GM18517 (cell line): ENCODE results near the gene CCDC148.

Experiments used
- ATAC-seq: cut with Tn5 transposase; IDR thresholded peaks from one replicate; pipeline ENCODE4 v1.9.1; 2021; ENCODE audit warnings: mild to moderate bottlenecking, moderate library complexity; ENCODE audit not compliant: unreplicated experiment

Gene CCDC148

DNA sequence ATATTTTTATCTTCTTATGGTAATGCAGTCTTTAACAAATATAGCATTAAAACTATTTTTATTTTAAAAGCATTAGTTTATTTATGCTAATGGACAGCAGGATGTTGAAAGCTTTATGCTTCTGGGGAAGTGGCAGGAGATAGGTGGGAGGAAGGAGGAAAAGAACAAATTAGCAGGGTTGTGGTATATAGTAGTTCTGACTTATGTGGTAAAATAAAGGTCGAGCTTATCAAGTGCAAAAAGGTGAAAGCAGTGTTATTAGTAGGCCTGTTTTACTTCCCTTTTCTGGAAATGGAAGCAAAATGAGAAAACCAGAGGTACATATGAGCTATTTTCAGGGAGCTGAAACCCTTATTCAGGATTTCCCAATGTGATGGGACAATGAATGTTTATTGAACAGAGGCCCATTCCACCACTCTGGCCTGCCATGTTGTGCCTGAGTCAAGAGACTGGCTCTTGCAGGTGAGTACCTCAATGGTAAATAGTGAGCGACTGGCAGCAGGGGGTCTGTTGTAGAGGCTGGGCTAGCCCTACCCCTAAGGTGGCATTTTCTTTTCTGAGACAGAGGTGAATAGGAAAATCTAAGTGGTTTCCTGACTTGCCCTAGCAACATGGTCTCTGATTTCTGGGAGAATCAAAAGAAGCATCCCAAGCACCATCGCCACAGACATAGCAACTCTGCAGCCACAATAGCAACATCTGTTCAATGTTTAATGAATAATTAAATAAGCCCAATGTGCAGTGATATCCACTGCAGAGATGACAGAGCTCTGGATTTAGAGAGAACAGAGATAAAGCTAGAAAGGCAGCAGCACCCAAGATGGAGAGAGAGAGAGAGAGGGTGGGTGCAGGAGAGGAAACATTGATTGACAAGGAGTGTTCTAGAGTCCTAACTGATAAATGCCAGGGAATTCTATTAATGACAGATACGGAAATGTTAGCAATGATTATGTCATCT is 235.2 kb downstream of the CCDC148 start:
- ATAC-seq = no peak

DNA sequence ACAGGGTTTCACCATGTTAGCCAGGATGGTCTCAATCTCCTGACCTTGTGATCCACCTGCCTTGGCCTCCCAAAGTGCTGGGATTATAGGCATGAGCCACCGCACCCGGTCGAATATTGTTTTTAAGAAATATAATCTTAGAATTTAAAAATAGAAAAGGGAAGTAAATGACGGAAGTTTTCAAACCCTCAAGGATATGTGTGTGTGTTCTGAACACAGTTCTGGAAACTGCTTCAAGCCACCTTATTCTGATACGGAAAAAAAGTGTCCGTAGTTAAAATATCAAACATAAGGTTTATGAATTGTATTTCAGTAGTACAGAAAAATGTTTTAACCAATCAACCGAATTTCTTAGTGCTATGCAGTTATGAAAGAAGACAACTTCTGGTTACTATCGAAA is 239.0 kb downstream of the CCDC148 start:
- no peak for ATAC-seq

DNA sequence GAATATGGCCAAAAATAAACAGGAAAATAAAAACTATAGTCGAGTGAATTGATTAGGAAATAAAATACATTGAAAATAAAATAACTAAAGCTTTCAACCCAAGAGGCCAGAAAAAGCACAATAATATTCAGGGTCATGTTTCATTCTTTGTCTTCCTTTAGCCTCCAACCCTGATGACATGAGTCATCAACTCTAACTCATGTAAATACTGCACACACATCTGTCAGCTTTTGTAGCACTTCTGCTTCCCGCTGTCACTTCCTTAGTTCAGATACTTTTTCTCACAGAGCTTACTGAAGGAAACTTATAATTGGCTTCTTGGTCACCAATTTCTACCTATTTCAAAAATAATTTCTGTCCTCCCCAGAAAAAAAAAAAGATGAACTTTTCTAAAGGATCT is 242.1 kb downstream of the CCDC148 start:
- peak; percentile 88 for ATAC-seq

DNA sequence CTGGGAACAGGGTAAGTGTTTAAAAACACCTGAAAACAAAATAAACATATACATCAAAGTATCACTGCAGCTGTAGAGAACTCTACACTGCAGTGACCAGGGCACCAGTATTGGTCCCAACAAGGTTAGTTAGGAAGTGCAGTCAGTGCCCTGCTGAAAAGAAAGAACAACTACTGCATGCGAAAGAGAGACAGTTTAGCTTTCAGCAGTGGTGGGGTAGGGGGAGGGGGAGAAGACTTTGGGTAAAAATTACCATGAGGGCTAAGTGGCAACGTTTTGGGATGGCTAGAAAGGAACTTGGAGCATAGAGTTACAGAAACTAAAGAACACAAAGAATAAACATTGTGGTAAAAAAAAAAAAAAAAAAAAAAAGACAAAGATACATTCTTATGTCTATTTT is 242.8 kb downstream of the CCDC148 start:
- no peak for ATAC-seq

DNA sequence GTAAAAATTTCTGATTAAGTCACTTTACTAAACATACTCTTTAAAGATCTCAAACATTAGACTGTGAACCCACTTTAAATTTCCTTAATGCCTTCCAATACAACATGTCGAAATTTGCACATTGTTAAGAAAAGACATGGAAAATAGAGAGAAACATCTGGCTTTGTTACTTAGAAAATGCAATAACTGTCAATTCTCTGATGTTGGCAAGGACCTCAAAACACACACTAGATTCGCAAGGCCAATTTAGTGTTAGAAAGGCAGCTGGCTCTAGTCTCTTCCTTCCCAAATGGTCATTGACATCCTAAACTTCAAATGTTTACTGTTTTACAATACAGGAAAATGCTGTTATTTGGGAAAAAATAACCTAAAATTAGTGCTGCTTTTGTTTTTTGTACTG is 244.3 kb downstream of the CCDC148 start:
- ATAC-seq = no peak

DNA sequence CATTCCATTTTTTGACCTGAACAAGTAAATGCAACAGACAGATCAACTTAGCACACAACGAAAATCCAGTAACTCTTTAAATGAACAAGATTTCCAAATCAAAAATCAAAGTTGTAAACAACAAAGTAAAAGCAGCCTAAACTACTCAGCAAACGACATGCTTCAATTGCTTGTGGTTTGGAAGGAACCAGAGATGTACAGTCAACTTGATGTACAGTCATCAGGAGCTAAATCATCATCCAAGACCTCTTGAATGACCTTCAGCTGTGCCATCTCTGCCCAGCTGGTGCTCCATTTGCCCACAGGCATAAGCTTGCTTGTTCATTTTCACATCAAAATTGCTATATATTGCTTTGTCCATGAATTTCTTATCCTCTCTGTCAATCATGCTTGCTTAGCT is 245.1 kb downstream of the CCDC148 start:
- no peak for ATAC-seq

DNA sequence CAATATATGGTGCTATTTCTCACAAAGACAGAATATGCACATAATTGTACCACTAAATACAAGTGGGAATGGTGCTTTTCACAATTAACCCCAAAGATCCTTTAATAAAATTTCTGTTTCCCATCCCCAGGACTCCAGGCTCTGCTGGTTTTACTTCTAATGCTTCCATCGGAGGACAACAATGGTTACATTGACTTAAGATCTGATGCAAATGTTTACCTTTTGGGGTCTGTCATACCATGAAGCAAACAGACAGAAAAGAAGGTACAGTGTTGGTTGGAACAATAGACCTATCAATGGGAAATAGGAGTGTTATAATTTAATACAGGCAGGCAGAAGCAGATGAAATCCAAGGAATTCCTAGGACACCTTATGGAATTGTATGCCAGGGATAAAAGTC is 249.2 kb downstream of the CCDC148 start:
- no peak for ATAC-seq

DNA sequence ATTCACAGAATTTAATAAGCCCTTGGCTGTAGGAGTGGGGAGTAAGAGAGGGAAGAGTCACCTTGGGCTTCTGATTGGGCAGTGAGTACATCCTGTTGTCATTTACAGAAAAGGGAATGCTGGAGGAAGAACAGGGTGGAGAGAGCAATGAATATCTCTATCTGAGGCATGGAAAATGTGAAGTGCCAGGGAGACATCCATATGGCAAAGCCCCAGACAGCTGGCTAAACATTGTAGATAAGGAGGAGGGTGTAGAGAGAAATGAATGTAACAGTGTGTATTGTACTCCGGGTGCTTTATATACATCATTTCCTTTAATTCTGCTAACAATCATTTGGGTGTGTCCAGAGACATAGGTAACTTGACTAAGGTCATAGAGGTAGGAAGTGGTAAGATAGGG is 251.3 kb downstream of the CCDC148 start:
- ATAC-seq = no peak

DNA sequence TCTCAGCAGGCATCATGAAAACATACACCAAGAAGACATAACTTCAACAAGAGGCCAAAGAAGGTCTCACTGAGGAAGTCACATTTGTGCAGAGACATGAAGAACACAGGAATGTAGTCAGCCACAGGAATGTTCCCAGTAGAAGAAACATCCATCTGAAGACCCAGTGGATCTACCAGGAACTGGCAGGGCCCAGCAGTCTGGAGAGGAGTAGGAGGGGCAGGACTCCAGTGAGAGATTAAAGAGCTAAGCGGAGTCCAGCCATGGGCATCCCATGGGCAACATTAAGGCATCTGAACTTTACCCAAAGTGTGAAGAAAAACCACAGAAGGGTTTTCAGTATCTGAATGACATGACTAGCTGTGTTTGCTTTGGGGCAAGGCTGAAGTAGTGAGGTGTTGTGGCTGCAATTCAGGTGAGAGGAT is 251.8 kb downstream of the CCDC148 start:
- ATAC-seq = peak; percentile 59

DNA sequence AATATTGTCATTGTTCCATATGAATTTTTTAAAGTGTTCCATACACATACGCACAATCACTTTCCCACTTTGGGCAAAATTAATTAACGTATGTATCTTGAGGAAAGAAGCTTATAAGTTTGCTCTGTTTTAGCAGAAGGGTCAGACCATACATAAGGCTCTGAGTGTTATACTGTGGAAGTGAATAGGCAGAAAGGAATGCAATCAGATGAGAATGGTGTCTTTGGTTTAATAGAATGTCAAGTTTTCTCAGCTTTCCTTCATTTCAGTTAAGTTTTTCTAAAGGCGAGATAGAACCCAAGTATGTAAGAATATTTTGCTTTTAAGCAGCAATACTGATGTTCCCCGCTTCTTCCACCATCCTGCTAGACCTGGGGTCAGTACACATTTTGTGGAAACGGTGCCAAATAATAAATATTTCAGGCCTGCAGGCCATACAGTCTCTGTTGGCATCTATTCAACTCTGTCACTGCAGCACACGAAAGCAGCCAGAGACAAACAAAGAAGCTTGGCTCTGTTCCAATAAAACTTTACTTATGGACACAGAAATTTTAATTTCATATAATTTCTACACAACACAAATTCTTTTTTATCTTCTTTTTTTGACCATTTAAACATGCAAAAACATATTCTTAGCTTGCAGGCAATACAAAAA is 254.3 kb downstream of the CCDC148 start:
- no peak for ATAC-seq

DNA sequence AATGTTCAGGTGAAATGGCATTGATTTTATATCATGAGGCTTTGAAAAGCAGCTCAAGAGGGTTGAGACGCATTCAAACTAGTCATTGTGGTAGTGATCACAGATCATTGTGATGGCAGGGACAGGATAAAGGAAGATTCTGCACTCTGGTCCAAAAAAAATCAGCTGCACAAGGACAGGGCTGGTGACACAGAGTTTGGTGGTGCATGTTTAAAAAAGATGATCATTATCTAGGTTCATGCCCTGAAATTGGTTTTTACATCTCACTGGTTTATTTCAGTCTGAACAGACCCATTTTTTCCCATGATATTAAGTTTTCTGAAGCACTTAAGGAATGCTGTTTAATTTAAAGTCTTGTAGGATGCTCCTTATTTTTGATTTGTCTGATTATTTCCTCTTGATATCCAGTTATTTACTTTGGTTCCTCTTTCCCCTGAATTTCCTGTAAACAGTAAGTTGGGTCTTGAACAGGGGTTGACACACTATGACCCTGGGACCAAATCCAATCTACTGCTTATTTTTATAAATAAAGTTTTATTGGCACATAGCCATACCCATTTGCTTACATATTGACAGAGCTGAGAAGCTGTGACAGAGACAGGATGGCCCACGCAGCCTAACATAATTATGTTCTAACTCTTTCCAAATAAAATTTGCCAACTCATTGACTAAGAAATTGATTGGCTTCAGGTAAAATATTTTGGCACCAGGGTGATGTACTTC is 256.5 kb downstream of the CCDC148 start:
- no peak for ATAC-seq

DNA sequence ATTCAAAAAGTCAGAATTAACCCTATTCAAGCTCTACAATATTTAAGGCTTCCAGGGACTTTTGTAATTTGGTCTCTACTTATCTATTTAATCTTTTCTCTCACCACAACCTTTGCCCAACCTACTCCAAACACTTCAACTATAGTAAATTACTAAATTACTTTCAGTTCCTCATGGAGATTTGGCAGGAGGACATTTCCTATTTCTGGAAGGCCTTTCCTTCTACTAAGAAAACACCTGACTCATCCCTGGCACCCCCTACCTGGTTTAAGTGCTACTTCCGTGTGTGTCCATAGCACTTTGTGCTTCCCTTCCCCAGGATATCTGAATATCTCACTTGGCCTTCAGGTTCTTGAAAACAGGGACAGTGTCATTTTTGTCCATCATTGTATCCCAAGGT is 258.6 kb downstream of the CCDC148 start:
- ATAC-seq = no peak

DNA sequence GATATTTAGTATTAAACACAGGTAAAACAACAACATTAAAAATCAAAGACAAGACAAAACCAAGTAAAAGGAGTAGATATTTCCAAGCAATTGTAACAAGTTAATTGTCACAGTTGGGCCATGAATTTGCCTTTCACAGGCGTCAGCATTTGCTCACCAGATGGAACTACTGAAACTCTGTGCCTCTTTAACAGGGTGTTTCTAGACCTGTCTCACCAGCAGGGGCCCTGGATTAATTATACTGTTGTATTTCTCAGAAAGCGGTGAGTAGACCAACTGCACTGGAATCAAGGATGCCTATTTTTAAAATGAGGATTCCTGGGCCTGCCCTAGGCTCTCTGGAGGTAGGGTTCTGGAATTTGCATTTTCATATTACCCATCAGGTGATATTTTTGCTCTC is 262.3 kb downstream of the CCDC148 start:
- no peak for ATAC-seq

DNA sequence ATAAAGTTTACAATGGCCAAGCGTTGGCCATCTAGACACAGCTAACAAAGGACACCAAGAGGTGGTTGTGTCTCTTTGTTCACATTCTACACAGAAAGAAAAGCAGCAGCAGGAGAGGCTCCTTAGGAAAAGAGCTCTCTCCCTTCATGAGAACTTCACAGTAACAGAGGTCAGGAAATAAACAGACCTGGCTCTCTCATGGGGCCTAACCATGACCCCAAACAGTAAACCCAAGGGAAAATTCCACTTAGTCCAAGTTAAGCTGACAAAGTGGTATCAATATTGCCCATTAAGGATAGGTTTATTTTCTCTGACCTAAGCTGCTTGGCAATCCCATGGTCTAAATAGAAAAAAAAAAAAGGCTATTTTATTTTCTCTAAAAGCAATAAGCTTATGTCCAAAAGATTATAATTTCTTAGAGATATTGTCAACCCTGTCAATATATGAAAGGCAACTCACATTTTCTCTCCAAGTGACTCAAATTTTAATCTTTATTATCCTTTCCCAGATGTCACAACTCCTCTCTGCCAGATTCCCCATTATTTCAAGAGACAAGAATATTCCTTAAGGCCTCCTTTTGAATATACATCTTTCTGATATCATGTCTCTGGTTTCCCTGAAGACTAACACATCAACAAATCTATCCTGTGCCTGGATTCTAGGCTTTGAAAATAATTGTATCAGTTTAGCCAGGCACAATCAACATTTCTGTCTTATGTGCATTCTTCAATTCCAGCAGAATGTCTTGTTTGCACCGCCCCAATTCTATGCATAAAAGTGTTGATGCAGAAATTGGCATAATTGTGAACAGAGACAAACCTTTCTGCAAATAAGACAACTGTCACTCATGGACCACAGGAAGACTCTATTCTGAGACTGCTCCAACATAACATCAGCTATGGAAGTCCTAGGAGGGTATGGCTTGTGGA is 263.8 kb downstream of the CCDC148 start:
- no peak for ATAC-seq

DNA sequence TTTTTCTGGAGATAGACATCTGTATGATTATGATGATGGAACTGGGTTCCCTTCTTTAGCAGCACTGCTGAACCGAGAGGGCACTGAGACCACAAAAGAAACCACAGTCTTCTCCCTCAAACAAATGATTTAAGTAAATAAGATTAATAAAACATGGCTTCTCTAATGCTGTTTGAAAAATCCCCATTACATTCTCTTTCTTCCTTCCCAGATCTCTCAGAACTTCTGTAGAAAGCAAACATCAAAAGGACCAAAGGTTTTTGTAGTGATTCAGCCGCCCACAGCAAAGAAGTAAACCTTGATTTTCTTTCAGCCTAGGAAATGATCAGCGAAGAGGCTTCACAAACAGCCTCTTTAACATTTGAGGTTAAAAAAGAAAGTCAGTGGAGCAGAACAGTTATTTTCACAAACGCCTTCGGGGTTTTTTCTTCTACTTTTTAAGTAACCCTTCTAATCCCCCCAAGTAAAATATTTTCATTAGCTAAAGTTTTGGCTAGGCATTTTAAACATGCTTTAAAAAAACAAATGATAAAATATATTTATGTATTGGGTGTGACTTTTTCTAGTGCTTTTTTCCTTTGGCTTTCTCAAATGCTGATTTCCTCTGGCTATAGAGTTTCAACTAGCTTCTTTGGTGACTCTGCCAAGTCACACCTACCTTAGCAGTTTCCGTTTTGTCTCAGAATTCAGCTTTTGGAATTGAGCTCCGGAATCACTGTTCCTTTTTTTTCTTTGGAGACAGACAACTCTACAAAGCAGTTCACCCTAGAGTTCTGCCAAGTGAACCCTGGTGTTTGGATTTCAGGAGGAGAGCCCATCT is 265.3 kb downstream of the CCDC148 start:
- peak; percentile 85 for ATAC-seq

DNA sequence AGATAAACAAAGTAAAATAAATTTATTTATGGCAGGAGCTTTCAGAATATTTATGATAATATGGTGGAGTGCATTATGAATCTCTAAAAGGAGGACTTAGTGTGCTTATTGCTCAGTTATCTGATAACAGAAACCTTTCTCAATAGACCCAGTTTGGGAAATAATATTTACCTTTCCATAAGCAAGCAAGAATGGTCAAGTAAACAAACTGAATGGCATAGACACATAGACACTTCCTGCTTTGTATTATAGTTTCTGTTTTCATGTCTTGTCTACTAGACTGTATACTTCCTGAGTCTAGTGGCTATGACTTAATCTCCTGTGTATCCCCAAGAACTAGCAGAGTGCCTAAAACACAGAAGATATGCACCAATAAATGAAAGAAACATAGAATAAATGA is 267.0 kb downstream of the CCDC148 start:
- ATAC-seq = peak; percentile 64

DNA sequence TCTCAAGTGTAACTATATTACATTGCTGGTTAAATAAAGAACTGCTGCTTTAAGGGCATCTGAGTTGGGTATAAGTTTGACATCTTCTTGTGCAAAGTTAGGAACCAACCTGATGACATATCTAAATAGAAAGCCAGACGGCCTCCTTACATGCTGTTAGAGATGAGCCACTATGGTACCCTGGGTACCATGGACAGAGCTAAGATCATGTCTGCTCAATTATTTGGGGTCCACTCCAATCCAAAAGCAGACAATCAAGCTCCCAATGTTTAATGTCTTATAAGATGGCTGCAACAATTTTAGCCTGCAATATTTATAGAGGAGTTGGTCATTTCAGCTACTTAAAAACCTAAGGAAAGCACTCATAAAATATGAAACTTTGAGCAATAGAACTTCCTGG is 268.6 kb downstream of the CCDC148 start:
- no peak for ATAC-seq

DNA sequence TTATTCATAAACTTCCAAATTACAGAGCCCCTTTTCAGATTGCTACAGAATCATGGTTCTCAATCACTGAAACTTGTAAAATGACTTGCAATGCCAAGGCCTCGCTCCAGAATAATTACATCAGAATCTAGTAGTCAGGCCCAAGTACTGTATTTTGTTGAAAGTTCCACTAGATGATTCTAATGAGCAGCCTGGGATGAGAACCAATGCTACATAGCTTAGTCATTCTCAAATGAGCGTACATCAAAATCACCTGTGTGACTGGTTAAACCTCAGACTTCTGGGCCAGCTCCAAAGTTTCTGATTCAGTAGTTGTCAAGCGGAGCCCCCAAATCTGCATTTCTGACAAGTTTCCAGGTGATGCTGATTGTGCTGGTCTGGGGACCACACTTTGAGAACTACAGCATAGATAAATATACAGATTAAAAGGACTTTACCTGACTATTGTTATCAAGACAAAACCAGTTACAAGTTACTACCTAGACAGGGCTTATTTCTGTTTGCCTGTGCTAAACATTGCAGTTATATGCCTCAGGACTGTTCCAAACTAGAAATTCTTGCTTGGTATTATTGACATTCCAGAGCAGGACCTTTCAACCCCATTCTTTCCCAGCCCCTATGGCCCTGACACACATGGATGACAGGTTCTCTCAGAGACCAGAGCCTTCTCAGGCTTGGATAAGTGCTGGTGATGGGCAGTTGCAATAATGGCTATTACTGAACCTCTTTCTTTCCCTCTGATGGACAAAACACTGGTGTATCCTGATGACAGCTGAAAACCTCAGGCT is 271.8 kb downstream of the CCDC148 start:
- no peak for ATAC-seq

DNA sequence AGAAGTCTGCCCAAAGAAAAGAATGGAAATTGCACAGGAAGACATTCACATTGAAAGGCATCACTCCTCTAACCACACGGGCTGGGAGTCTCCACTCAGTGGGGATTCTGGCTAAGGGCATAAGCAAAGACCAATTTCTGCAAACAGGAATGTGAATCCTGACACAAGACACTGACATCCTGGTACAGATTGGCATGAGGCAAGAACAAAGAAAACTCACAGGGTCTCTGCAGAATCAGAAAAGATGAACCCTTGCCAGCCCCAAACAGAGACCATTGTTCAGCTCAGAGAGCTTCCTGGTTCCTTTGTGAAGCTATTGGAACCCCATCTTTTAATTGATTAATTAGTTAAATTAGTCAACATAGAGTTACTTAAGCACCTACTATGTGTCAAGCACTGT is 272.6 kb downstream of the CCDC148 start:
- ATAC-seq = no peak
